ENCODE results near the gene NDEL1.

NDEL1 gene

GRCh38 chr17:8459831-8460230 is 24.1 kb downstream of the NDEL1 start:
- no peak for DNase-seq

GRCh38 chr17:8462564-8462963 is 26.9 kb downstream of the NDEL1 start:
- DNase-seq: no peak

- no peak for DNase-seq
These were observed 27.4 kb downstream of the NDEL1 start for GRCh38 chr17:8463099-8463498.

- DNase-seq: no peak
These were observed 29.3 kb downstream of the NDEL1 start for GRCh38 chr17:8464941-8465340.

GRCh38 chr17:8465356-8465755 is 29.7 kb downstream of the NDEL1 start:
- DNase-seq: no peak

- no peak for DNase-seq
These were observed 30.1 kb downstream of the NDEL1 start for GRCh38 chr17:8465759-8466158.

GRCh38 chr17:8466456-8466855 is 30.8 kb downstream of the NDEL1 start:
- DNase-seq: no peak

- no peak for DNase-seq
These were observed 31.2 kb downstream of the NDEL1 start for GRCh38 chr17:8466873-8467272.

- no peak for DNase-seq
These were observed 31.8 kb downstream of the NDEL1 start for GRCh38 chr17:8467527-8467926.

GRCh38 chr17:8468127-8468526 is 32.4 kb downstream of the NDEL1 start:
- no peak for DNase-seq

GRCh38 chr17:8468980-8469379 is 33.3 kb downstream of the NDEL1 start:
- no peak for DNase-seq

GRCh38 chr17:8469964-8470363 is 34.3 kb downstream of the NDEL1 start:
- no peak for DNase-seq

GRCh38 chr17:8470447-8471047 is 34.9 kb downstream of the NDEL1 start:
- no peak for DNase-seq

- no peak for DNase-seq
These were observed 37.0 kb downstream of the NDEL1 start for GRCh38 chr17:8472663-8473062.

- no peak for DNase-seq
These were observed 37.9 kb downstream of the NDEL1 start for GRCh38 chr17:8473451-8474192.

- no peak for DNase-seq
These were observed 39.1 kb downstream of the NDEL1 start for GRCh38 chr17:8474826-8475225.

GRCh38 chr17:8475227-8475626 is 39.5 kb downstream of the NDEL1 start:
- no peak for DNase-seq

- DNase-seq: no peak
These were observed 40.1 kb downstream of the NDEL1 start for GRCh38 chr17:8475781-8476180.

- no peak for DNase-seq
These were observed 41.1 kb downstream of the NDEL1 start for GRCh38 chr17:8476741-8477140.

GRCh38 chr17:8477171-8477570 is 41.5 kb downstream of the NDEL1 start:
- no peak for DNase-seq

GRCh38 chr17:8477715-8478441 is 42.2 kb downstream of the NDEL1 start:
- no peak for DNase-seq

GRCh38 chr17:8479431-8479947 is 43.8 kb downstream of the NDEL1 start:
- no peak for DNase-seq

- DNase-seq: no peak
These were observed 44.6 kb downstream of the NDEL1 start for GRCh38 chr17:8480011-8480976.

All from amniotic stem cell (primary cell).